HG03354 (cell line): Measurements from ENCODE around the gene CBX7.

Experiments used
- ATAC-seq: cut with Tn5 transposase; IDR thresholded peaks from one replicate; pipeline ENCODE4 v1.9.1; 2021; ENCODE audit warnings: mild to moderate bottlenecking; ENCODE audit not compliant: unreplicated experiment, poor library complexity, severe bottlenecking

Gene CBX7

DNA sequence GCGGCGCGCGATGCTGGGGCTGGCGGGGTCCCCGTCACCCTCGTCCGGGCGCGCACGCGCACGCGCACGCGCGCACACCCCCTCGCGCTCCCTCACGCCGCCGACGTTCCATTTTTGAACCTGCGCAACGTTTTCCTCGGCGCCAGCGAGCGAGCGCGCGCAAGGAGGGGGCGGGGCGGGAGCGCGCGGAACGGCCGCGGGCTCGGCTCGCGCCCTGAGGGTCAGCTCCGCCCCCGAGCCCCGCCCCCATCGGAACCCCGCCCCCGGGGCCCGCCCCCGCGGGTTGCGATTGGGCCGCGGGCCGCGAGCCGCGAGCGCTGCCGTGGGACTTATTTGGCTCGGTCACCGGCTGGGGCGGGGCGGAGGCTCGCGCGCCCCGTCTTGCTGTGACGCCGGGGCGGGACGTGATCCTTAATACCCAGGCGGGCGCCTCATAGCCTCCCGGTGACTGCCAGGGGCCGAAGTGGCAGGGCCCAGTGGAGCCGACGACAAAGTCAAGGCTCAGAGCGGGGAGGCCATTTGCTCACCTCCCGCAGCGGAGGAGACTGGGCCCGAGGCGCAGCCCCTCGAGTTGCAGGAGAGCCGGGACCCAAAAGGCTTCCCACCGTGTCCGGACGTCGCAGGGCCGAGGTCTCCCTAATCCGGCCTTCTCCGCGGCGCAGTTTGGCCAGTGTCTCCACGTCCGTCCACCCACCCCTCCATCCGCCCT, at the start of gene CBX7:
CBX7 (minus strand) TSS at position 170 of the 709 bp plus-strand sequence. CDS start 236 bp downstream, outside the sequence.
- ATAC-seq: peak; percentile 80

- no peak for ATAC-seq
Measured at GRCh38 chr22:39197578-39197977, 45.1 kb upstream of the CBX7 start.

GRCh38 chr22:39194098-39194497, 41.6 kb upstream of the CBX7 start:
- no peak for ATAC-seq

DNA sequence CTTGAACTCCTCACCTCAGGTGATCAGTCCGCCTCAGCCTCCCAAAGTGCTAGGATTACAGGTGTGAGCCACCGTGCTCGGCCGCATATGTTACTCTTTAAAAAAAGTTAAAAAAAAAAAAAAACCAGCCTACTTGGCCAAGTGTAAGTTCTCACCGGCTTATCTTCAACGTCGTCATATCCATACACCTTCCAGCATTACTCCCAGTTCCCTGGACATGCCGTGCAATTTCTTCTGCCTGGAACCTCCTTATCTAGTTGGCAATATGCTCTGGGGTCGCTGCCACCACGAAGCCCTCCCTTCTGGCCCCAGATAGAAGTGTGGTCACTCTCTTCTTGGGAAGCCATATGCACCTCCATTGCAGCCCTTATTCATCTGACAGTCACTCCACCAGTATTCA, 36.3 kb upstream of the CBX7 start:
- ATAC-seq: no peak

DNA sequence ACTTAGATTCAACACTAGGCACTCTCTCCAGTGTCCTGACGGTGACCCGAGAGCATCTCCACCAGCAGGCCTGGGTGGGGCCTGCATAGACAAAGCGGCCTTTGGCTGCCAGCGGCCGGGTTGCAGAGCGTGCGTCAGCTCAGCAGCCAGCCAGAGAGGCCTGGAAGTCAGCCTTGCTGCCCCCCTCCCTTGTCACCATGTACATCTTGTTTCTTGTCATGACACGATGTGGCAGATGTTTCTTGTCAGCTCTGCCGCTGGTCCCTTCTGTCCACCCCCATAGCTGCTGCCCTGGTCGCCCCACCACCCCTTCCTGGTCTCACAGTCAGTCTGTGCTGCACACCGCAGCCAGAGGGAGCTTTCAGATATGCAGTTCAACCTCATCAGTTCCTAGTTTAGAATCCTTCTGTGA, 33.1 kb upstream of the CBX7 start:
- ATAC-seq: no peak

DNA sequence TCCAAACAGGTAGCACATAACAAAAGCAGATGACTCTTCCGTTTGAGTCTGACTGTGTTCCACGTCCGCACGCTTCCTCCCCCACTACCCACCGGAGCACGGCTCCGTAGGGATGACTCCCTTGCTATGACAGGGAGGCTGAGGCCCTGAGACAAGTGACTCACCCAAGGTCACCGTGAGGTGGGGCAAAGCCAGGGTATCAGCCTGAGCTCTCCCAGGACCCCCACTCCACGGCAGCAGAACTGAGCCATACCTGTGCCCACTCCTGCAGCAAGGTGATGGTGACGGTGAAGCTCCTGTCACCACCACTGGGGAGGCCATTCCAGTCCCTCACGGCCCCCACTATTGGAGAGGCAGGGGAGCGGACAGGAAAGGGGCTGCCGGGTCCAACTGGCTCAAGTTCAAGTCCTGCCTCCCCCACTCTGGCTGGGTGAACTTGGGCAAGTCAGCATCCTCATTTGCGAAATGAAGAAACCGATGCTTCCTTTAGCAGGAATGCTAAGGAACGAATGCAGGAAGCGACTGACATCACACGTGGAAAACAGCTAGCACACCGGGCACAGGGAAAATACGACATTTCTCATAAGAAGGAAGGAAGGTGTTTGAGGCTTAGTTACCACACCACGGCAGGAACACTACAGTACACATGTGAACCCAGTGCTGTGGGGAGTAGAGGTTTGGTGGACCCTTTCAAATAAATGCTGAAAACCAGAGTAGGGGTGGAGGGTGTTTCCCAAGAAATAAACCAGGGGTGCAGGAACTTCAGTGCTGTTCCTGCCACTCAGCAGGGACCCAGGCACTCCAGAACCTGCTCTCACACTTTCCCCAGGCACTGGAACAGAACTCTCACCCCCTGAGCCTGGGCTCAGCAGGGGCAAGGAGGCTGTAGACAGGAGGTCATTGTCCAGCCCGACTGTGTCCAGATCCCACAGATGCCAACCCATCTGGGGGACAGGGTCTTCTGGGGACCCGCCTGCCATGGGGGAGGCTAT, 32.4 kb upstream of the CBX7 start:
- ATAC-seq: no peak

DNA sequence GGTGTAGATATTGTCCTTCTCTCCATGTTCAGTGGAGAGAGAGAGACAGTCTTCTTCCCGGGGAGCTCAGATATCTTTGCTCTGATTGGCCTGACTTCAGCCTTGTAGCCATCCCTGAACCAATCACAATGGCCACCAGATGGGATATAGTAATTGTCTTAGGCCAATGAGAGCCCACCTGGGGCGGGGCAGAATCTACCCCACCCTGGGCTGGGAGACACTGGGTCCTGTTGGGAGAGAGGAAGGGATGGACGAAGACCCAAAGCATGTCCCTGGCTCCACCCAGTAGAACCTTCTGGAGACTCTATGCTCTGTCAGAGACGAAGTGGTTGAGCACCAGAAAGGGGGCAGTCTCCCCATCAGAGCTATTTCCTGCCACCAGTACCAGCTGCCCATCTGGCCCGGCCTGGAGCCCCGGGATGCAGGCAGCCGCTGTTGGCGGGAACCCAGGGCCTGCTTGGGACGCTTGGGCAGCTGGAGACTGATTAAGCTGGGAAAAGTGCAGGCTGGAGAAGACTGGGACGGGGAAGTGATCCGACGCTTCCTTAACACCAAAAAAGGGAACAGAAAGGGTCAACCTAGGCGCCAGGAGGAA, 31.6 kb upstream of the CBX7 start:
- ATAC-seq: no peak

DNA sequence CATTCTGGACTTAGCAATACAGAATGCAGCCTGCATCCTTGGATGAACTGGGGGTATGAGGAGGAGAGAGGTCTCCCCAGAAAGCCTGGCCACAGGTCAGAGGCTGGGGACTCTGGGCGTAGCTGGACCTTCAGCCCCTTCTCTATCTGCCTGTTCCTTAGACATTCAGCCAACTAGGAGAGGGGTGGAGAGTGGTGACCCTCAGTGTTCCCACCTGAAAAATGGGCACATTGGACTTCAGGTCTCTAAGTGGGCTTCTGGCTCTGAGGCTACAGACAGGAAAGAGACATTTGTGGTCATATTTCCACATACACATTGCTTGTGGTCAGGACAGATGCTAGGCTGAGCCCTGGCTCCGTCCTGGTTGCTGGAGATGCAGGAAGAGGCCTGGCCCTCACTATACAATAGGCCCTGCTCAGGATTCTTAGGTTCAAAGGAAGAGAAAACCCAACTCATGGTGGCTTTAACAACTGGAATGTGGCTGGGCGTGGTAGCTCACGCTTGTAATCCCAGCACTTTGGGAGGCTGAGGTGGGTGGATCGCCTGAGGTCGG, 30.1 kb upstream of the CBX7 start:
- ATAC-seq: no peak

- no peak for ATAC-seq
Measured at GRCh38 chr22:39181778-39182177, 29.3 kb upstream of the CBX7 start.

DNA sequence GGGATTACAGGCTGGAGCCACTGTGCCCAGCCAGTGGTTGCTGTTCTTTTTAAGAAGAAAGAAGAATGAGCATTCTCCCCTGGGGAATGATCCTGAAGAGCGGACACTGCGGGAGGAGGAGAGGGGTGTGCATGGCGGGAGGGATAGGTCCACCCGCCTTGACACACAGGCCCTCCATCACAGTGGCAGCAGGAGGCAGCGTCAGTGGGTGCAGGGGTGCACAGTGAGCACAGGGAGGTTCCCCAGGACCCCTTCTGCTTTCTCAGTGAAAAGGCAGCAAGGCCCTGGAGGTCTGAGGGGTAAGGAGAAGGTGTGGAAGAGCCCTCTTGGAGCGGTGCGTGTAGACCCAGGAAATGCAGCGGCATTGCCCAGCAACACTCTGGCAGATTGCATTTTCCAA, 28.9 kb upstream of the CBX7 start:
- ATAC-seq: no peak

DNA sequence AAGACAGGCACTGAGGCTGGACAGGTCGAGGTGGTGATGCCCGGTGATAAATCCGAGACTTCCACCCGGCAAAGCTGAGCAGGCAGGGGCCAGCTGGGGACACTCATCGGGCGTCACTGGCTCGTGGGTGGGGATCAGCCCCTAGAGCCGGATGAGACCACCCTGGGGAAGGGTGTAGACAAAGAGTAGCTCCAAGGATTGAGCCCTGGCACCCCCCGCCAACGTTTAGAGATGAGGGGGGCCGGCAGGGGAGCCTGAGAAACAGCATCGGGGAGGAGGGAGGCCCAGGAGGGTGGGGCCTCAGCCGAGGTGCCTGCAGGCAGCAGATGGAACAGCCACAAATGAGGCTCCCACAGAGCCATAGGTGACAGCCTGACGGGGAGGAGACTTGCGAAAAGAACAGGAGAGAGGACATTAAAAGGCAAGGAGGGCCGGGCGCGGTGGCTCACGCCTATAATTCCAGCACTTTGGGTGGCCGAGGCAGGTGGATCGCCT, 27.4 kb upstream of the CBX7 start:
- ATAC-seq: no peak

DNA sequence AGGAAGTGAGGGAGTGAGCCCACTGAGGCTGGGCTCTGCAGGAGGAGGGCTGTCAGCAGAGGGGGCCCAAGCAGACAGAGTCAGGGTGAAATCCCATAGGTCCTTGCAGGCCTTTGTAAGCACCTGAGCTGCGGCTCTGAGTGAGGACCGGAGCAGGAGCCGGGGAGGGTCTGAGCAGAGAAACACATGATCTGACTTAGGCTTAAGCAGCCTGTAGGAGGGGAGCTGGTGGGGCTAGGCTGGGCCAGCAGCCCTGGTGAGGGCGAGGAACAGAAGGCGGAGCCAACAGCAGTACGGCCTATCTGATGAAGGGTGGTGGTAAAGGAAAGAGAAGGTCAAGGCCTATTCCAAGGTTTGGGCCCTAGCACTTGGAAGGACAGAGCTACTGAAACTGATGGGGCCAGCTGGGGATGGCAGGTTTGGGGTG, 26.9 kb upstream of the CBX7 start:
- no peak for ATAC-seq

DNA sequence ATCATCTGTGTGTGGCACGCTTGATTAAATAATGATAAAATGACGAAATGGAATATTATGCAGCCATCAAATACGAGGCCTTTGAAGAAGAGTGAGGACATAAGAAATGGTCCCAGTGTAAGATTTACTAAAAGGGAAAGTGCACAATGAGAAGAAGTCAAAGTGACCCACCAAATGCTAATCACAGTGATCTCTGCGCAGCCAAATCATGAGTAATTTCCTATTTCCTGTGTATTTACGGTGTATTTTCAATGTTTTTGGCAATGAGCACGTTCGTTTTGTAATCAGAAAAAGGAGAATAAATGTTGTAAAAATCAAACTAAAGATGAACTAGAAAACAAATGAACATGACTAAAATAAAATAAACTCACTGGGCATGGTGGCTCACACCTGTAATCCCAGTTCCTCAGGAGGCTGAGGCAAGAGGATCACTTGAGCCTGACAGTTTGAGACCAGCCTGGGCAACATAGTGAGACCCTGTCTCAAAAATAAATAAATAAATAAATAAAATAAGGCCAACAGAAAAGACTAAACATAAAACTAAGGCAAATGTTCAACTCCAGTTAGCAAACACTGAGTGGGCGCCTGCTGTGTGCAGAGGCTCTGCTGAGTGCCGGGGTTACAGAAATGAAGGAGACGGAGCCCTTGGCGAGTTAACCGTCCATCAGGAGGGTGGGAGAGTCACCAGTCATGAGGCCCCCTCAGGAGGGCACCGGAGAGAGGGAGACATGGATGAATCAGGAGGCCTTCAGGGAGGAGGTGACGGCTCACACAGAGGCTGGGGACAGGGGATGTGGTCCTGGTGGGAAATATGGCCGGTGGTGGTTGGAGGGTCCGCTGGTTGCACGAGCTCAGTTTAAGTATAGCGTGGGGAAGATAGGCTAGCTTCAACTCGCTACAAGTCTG, 26.0 kb upstream of the CBX7 start:
- no peak for ATAC-seq

GRCh38 chr22:39177791-39178190, 25.3 kb upstream of the CBX7 start:
- no peak for ATAC-seq

DNA sequence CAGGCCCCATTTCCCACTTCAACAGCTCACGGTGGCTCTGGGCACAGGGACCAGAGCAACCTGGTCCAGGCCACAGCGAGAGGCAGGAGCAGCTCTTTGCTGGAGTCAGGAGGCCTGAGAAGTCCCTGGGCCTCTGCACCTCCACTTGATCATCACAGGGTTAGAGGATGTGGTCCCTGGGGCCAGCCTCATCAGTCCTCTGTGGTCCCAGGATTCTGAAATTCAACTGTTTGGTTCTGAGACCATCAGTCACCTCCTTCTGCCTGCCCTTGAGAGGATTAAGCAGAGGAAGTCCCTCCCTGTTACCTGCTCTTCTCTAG, 24.9 kb upstream of the CBX7 start:
- no peak for ATAC-seq

DNA sequence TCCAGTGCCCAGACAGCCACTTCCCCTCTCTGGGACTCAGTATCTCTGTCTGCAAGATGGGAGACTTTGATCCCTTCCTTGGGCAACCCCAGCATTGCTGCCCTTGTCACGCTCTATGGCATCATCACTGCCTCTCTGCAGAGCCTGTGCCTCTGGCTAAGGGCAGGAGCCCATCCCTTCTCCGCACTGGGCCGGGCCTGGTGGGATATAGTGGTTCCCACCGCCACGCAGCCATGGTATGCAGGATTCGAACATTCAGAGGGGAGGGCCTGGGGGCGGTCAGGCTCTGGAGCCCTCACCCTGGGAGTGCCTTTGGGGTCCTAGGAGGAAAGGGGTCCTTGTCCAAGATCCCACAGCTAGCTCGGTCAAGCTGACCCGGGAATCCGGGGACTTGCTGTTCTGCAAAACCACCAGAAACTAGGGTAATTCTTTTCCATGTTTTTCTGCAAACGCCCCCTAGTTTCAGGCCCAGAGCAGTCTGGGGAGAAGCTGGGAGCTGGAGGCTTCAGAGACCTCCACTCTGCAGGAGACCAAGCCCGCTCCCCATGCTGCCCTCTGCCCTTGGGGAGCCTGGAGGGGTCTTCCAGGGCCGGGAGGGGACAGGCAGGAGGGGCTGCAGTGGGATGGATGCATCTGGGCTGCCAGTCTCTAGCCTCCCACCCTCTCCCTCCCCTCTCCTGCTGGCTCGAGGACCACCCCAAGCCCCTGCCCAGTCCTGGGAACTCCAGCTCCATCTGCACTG, 24.4 kb upstream of the CBX7 start:
- ATAC-seq: no peak

GRCh38 chr22:39176143-39176713, 23.7 kb upstream of the CBX7 start:
- no peak for ATAC-seq
